GM21367 (cell line): ENCODE measurements around the gene PIK3C2B.
A peak's percentile ranks its signal among the peaks of the same experiment; 100 is the strongest.

ENCODE experiments used
- ATAC-seq: cut with Tn5 transposase; IDR thresholded peaks from one replicate; pipeline ENCODE4 v1.9.1; 2021; ENCODE audit not compliant: unreplicated experiment

The PIK3C2B gene

GRCh38 chr1:204478921-204479320 lies 15.7 kb downstream of the PIK3C2B start:
- no peak for ATAC-seq

DNA sequence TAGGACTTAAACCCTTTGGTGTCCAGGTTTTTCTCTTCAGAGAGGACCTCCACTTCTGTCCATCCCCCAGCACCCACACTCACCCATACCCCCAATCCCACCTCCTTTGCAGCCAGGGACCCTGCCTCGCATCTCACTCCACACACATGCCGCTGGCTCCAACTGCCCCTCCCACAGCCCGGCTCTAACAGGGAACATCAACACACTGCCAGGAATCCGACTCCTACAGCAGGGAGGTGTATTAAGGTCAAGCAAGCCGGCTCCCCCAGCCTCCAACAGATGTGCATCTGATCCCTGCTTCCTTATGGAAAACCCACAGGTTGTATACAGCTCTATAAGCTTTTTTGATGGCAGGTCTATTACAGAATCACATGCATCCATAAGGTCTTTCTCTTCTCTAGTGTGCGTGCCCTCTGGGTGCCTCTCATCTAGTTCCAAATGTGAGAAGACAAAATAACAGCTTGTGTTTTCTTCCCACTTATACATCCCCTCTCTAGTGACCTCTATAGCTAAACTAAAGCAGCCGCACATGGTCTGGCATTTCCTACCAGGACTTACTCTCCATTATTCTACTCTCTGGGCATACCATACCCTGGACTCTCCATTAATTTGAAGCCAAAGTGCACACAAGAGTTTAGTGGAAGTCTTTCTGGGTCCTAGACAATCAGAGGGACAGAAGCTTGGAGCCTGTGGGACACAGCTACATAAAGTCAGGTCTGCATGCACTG lies 16.3 kb downstream of the PIK3C2B start:
- no peak for ATAC-seq

DNA sequence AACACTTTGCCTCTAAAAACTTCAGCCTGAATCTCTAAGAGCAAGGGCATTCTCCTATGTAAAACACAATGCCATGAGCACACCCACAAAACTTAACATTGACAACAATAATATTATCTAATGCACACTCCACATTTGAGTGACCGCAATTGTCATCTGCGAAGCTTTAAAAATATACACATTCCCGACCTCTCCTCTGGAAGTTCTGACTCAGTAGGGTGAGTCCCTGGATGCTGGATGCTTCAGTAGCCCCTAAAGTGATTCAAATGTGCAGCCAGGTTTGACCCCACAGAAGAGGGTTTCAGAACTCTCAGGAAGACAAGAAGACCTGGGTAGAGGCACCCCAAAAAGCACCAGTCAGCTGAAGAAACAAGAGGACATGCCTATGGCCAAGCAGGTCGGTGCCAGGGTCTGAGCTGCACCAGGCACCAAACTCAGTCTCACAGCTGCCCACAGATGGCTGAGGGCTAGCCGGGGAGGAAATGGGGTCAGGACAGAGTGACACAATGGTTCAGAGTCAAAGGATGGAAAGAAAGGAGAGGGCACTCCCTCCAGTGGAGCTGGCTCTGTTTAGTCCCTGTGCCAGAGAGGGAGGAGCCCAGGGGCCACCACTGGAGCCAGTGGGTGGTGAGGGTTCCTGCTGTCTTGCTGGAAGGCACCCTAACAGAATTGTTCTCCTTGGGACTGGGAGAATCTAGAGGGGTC lies 17.4 kb downstream of the PIK3C2B start:
- no peak for ATAC-seq

GRCh38 chr1:204476563-204476962 lies 18.0 kb downstream of the PIK3C2B start:
- ATAC-seq, result no peak

- no peak for ATAC-seq
These were observed 18.8 kb downstream of the PIK3C2B start for GRCh38 chr1:204475656-204476432.

GRCh38 chr1:204473400-204473965 lies 21.1 kb downstream of the PIK3C2B start:
- ATAC-seq, result no peak

GRCh38 chr1:204472660-204473059 lies 21.9 kb downstream of the PIK3C2B start:
- no peak for ATAC-seq

DNA sequence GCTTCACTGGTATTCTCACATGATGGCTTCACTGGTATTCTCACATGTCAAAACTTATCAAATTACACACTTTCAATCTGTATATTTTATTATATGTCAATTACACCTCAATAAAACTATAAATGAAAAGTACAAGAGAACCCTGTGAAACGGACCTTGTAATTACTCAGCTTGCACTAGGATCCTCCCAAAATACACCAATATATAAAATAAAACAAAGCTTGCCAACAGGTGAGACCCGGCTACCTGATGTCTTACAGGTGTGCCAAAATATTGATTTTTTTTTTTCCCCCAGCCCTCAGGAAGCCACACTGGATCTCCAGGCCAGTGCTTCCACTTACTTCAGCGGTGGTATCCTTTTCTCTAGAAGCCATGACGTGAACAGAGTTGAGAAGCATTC lies 22.9 kb downstream of the PIK3C2B start:
- no peak for ATAC-seq

DNA sequence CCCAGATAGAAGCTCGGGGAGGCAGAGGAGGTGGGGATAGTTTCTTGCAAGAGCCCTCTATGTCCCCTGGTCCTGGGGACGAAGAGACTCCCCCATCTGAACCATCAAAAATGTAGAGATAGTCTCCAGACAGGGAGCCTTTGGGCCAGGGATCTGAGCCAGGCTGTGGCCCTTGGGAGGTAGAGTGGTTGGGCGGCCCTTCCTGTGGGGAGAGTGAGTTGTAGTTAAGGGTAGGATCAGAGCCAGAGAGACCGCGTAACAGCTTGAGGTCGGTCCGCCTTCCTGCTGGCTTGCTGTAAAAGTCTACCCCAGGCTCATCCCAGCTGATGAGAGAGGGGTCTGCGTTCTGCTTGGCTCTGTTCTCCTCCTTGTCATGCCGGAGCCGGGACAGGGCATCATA lies 25.3 kb downstream of the PIK3C2B start:
- no peak for ATAC-seq

DNA sequence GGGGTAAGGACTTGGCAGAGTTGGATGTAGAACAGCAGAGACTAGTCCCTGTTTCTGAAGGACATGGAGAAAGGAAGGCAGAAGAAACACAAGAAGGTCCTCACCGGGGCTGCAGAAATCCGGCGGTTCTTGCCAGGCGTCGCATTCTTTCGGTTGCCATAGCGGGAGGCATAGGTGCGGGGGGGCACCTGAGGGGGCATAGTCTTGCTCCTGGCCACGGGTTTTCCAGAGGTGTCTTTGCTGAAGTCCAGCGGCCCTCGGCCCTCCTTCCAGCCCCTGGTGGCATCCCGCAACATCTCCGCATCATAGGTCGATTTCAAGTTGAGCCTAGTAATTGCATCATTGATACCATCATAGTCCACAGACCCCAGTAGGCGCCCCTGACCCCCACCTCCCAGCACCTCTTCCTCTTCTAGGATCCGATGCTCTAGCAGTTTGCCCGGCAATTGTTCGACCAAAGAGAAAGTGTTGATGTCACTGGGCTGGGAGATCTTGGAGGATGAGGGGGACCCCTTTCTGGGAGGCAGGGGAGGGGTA lies 25.8 kb downstream of the PIK3C2B start:
- ATAC-seq, result no peak

GRCh38 chr1:204468206-204468605 lies 26.4 kb downstream of the PIK3C2B start:
- ATAC-seq, result no peak

DNA sequence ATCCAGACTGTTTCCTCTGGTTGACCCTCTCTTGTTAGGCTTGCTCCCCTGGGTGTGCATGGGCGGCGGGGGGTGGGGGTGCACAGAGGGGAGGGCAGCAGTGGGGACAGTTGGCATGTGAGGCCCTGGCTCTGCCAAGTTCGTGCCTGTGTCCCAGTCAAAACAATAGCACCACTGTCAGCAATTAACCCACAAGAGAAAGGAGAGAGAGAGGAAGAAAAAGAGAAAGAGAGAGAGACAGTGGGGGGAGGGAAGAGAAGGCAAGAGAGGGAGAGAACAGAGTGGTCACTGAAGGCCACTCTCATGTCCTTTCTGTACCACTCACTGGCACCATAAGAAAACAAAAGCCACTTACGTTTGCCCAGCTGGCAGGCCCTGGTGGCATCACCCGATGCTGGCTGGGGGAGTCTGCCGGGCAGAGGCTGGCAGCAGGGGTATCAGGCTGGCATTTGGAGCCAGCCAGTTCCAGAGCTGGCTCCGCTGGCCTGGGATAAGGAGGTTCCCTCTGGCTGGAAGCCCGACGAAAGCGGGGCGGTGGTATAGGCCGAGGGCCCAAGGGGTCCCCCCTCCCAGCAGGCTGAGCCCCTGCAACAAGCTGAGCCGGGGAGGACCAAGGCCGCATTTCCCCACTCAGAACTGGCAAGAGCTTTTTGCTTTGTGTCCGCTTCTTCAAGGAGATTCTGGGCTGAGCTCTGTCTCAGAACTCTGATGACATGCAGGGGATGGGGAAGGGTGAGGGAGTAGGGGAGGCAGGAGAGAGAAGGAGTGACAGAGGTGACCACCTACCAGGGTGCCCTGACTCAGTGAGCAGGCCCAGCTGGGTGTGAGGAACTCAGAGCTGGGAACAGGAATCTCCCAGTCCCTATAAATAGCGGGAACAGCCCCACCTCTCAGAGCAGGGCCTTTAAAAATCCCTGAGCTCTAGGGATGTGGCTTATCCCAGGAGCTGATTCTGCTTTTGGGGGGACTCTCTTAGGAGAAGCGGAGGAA lies 27.9 kb downstream of the PIK3C2B start:
- ATAC-seq, result no peak

GRCh38 chr1:204465546-204466415 lies 28.8 kb downstream of the PIK3C2B start:
- peak; percentile 60 for ATAC-seq

DNA sequence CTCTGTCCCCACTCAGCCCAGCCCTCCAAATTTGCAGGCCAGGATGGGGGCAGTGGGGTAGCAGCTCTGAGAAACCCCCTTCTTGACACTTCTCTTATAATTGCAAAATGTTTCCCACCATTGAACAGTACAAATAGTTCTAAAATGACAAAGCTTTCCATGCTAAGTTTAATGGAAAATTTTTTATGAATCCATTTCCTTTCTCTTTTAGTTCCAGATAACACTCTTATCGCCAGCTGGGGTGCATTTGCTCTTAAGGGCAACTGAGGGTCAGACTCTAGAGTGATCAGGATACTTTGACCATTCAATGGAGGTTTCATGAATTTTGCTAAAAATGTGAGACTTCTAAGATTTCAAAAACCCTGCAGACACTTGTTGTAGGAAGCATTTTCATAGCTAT lies 29.9 kb downstream of the PIK3C2B start:
- no peak for ATAC-seq

- no peak for ATAC-seq
These were observed 30.4 kb downstream of the PIK3C2B start for GRCh38 chr1:204464187-204464631.

- no peak for ATAC-seq
These were observed 31.2 kb downstream of the PIK3C2B start for GRCh38 chr1:204463125-204464060.

DNA sequence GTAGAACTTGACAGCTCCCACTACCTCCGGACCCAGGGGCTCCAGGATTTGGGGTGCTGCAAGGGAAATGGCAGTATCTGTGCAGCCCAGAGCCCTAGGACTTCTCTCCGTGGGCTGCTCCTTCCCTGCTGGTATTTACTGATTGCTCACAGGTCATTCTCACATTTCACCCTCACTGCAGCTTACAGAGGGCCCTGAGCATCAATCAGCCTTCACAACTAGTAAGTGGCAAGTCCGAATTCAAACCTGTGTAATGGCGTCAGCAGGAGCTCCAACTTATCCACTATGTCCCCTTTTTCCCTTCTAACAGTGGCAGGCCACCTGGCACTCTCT lies 32.4 kb downstream of the PIK3C2B start:
- ATAC-seq, result no peak
